HG03103 (cell line): ENCODE data around the gene ANXA1.

ENCODE experiments used
- ATAC-seq: cut with Tn5 transposase; IDR thresholded peaks from one replicate; pipeline ENCODE4 v1.9.1; 2021; ENCODE audit warnings: low read depth; ENCODE audit not compliant: unreplicated experiment

Gene ANXA1

GRCh38 chr9:73202980-73203379 lies 51.3 kb downstream of the ANXA1 start:
- ATAC-seq = no peak

- no peak for ATAC-seq
Observed at GRCh38 chr9:73204936-73205335, 53.3 kb downstream of the ANXA1 start.

- no peak for ATAC-seq
Observed at GRCh38 chr9:73206851-73207250, 55.2 kb downstream of the ANXA1 start.

GRCh38 chr9:73210886-73211666 lies 59.4 kb downstream of the ANXA1 start:
- no peak for ATAC-seq

- no peak for ATAC-seq
Observed at GRCh38 chr9:73213300-73213699, 61.6 kb downstream of the ANXA1 start.

GRCh38 chr9:73215249-73215648 lies 63.6 kb downstream of the ANXA1 start:
- no peak for ATAC-seq

- no peak for ATAC-seq
Observed at GRCh38 chr9:73216100-73216499, 64.4 kb downstream of the ANXA1 start.
